Fibroblast of skin of right biceps (primary cell): Measurements from ENCODE around the gene DPF3.

Experiments
- DNase-seq: peaks from one replicate; pipeline ENCODE4 v3.0.0-alpha.2; 2013

The DPF3 gene

DNA sequence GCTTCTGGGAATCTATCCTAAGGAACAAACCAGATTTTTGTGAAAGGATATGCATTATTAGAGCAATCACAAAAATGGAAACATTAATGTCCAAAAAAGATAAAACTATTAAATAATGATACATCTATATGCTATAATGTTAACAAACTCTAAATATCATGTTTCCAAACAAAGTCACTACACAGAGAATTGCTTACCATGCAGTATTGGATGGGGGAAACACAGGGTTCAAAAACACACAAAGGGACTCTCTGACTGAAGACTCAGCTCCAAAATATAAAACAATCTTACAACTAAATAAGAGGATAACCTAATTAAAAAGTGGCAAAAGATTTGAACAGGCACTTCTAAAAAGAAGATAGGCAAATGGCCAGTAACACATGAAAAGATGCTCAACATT is 304.2 kb downstream of the DPF3 start:
- no peak for DNase-seq

GRCh38 chr14:72588521-72588920 is 305.4 kb downstream of the DPF3 start:
- no peak for DNase-seq

DNA sequence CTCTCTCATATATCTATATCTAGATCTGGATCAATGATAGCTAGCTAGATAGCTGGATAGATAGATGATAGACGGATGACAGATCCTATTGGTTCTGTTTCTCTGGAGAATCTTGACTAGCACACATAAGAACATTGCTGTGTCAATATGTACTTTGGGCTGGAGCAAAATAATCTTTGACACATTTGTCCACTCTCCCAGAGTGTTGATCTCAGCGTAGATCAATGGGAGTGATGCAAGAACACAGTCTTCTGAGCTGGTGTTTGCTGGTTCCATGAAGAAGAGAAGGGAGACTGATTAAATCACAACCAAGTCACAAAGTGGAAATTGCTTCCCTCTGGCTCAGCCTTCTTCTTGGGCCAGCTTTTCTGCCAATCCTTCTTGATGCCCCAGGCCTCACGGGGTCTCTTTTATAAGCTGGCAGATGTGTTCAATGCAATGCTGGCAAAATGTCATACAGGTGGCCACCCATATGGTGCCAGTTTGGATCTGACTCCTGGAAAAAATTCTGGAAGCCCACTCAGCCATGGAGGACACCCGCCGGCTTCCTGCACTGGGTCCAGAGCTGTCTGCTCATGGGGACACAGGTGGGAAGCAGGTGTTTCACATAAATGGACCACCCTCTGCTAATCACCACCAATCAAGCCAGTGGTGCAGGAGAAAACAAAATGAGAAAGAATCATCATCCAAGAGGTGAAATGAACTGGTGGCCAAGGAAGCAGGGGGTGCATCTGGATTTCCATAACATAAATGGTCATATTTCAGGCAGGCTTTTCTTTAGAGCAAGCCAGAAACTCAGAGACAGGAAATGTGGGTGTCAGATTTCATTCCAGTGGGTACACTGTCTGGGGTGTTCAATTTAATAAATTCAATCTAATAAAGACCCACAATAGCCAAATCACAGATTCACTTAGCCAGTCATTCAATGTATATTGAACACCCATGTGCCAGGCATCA is 310.3 kb downstream of the DPF3 start:
- no peak for DNase-seq

- no peak for DNase-seq
Observed at GRCh38 chr14:72582582-72582981, 311.3 kb downstream of the DPF3 start.

DNA sequence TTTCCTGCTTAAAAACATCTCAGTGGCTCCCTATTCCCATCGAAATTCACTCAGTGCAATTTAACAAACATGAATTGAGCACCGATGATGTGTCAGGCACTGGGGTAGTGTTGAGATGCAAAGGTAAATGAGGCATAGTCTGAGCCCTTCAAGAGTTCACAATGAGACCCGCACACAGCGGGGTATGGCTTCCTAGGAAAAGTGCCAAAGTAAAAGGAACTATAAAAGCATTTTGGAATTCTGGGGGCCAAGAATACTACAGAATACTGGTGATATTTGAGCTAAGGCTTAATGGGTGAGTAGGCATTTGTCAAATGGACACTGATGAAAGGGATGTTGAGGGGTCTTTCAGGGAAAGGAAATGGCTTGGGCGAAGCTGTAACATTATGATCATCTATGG is 315.4 kb downstream of the DPF3 start:
- DNase-seq: no peak

- no peak for DNase-seq
Observed at GRCh38 chr14:72577521-72577920, 316.4 kb downstream of the DPF3 start.

DNA sequence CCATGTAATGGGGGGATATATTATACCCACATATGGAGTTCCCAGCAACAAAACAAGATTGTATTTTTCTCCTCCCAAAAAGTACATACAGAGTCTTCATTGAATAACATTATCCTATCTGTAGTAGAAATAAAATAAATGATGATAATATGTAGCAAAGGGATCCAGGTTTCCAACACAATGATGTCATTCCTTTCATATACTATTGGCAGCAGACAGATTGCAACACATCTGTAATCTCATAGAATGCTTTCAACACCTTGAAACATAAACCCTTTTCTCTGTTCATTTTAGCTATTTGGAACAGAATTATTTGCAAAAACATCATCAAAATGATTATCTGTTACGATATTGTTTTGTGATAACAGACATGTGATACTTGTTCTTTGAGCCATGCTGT is 317.6 kb downstream of the DPF3 start:
- DNase-seq: no peak

GRCh38 chr14:72574715-72575114 is 319.2 kb downstream of the DPF3 start:
- no peak for DNase-seq

- no peak for DNase-seq
Observed at GRCh38 chr14:72573725-72574417, 320.0 kb downstream of the DPF3 start.
